Breast epithelium (tissue), 4 donors: ENCODE data around the gene TEX51. TPM values are rescaled to one million over a fixed set of nuclear protein-coding genes. Genes with fewer than 3 reads are reported as not detected.

Source experiments
- DNase-seq, 2 donors: peaks; one replicate each; pipeline ENCODE4 v3.0.0-alpha.2; 2019; ENCODE audit warnings: low spot score in 2 of 2
- H3K27ac ChIP-seq, 2 donors: fragments of 200-600 bp; sonication (generic) in 1 of 2; one replicate each; pipeline ENCODE4 v1.5.1; 2016 to 2019; ENCODE audit warnings: mild to moderate bottlenecking in 1 of 2
- H3K27me3 ChIP-seq, 2 donors: fragments of 200-600 bp; sonication (generic) in 1 of 2; one replicate each; pipeline versions ENCODE4 v1.5.1 to v1.6.0; 2017 to 2019; ENCODE audit warnings: control low read depth in 1 of 2, mild to moderate bottlenecking in 1 of 2
- H3K36me3 ChIP-seq: fragments of 200-600 bp; one replicate; pipeline ENCODE4 v1.5.1; 2019
- H3K4me1 ChIP-seq, 2 donors: fragments of 200-600 bp; sonication (generic); one replicate each; pipeline ENCODE4 v1.5.1; 2016 to 2019; ENCODE audit warnings: control low read depth in 1 of 2
- H3K4me3 ChIP-seq, 3 donors: fragments of 200-600 bp; sonication (generic); 1 replicate in 2 of 3; 2 replicates in 1 of 3; pipeline ENCODE4 v1.5.1; 2016 to 2019; ENCODE audit warnings: mild to moderate bottlenecking in 3 of 3, moderate library complexity in 2 of 3
- H3K9me3 ChIP-seq, 2 donors: fragments of 200-600 bp; sonication (generic) in 1 of 2; one replicate each; pipeline ENCODE4 v1.5.1; 2016 to 2019; ENCODE audit warnings: control low read depth in 1 of 2
- CTCF ChIP-seq, 3 donors: fragments of 450-650 bp; IDR thresholded peaks; one replicate each; pipeline ENCODE4 v1.5.1; 2016 to 2017; ENCODE audit warnings: antibody characterized with exemption in 3 of 3, mild to moderate bottlenecking in 3 of 3, moderate library complexity in 3 of 3
- POLR2A ChIP-seq: fragments of 450-650 bp; IDR thresholded peaks from one replicate; pipeline ENCODE4 v1.6.1; 2016; ENCODE audit warnings: antibody characterized with exemption, mild to moderate bottlenecking, moderate library complexity
- POLR2AphosphoS5 ChIP-seq, 3 donors: sonication (generic); formaldehyde crosslinking; IDR thresholded peaks; one replicate each; pipeline ENCODE4 v1.6.1; 2017; ENCODE audit warnings: antibody characterized with exemption in 3 of 3
- intact Hi-C: fragments of 100-400 bp; cut with DNase I; formaldehyde crosslinking; loops from one replicate; pipeline ENCODE4 v1.15.1; 2023; ENCODE audit warnings: low total_unique reads
- total RNA-seq, 3 donors: library from RNA; depleted of rRNA; stranded (reverse); fragments of >200 nt; gene quantifications; one replicate each; pipeline ENCODE4 v1.1.0, GENCODE V29; 2016

TEX51 gene
- total RNA-seq, 3 donors from 2014 or later: not detected

- intact Hi-C loops: no loop called here
- Histone ChIP-seq H3K9me3 (no peaks in the 10 kb centered on the region), H3K36me3 (no peaks in the 10 kb centered on the region), H3K4me1 (no peaks in the 10 kb centered on the region), H3K27ac (no peak overlapping the region), H3K4me3 (no peak overlapping the region), H3K27me3 (peaks cover 0 to 4% of the 10 kb centered on the region in 2 donors)
- DNase-seq: peak in 1 of 2 donors; percentile 10
- TF ChIP-seq POLR2A (no peak), POLR2AphosphoS5 (IDR thresholded peaks at IDR 0.05) (no peak), CTCF (IDR thresholded peaks at IDR 0.05) (no peak)
Observed at GRCh38 chr2:126912201-126912600, 13.5 kb downstream of the TEX51 start.

GRCh38 chr2:126913329-126913728 lies 14.6 kb downstream of the TEX51 start:
- H3K9me3 ChIP-seq: no peaks in the 10 kb centered on the region
- no peaks in the 10 kb centered on the region for H3K27me3 ChIP-seq
- H3K4me3 ChIP-seq: no peak overlapping the region
- H3K27ac ChIP-seq: no peak overlapping the region
- no peaks in the 10 kb centered on the region for H3K4me1 ChIP-seq
- intact Hi-C loops: no loop called here
- DNase-seq: peak in 1 of 2 donors; percentile 14
- no peaks in the 10 kb centered on the region for H3K36me3 ChIP-seq
- no peak for TF ChIP-seq CTCF (IDR thresholded peaks at IDR 0.05)
- no peak for TF ChIP-seq POLR2A
- TF ChIP-seq POLR2AphosphoS5 (IDR thresholded peaks at IDR 0.05): no peak

GRCh38 chr2:126913881-126914615 lies 15.4 kb downstream of the TEX51 start:
- Histone ChIP-seq H3K27me3 (no peaks in the 10 kb centered on the region), H3K4me3 (no peak overlapping the region), H3K4me1 (no peaks in the 10 kb centered on the region), H3K9me3 (no peaks in the 10 kb centered on the region), H3K36me3 (no peaks in the 10 kb centered on the region), H3K27ac (no peak overlapping the region)
- TF ChIP-seq POLR2A: no peak
- intact Hi-C loops: no loop called here
- DNase-seq: peak in 1 of 2 donors; percentile 35

- DNase-seq: no peak
- Histone ChIP-seq H3K9me3 (no peaks in the 10 kb centered on the region), H3K4me1 (no peaks in the 10 kb centered on the region), H3K36me3 (no peaks in the 10 kb centered on the region), H3K27ac (no peak overlapping the region), H3K27me3 (no peaks in the 10 kb centered on the region), H3K4me3 (no peak overlapping the region)
- intact Hi-C loops: no loop called here
- TF ChIP-seq POLR2AphosphoS5 (IDR thresholded peaks at IDR 0.05) (no peak), CTCF (IDR thresholded peaks at IDR 0.05) (no peak), POLR2A (no peak)
Observed at GRCh38 chr2:126914811-126915500, 16.3 kb downstream of the TEX51 start.

- TF ChIP-seq POLR2AphosphoS5 (IDR thresholded peaks at IDR 0.05): no peak
- no peak for TF ChIP-seq CTCF (IDR thresholded peaks at IDR 0.05)
- TF ChIP-seq POLR2A: no peak
- H3K36me3 ChIP-seq: no peaks in the 10 kb centered on the region
- H3K27ac ChIP-seq: no peak overlapping the region
- no peak for DNase-seq
- no peaks in the 10 kb centered on the region for H3K9me3 ChIP-seq
- H3K27me3 ChIP-seq: no peaks in the 10 kb centered on the region
- no peak overlapping the region for H3K4me3 ChIP-seq
- intact Hi-C loops: no loop called here
- no peaks in the 10 kb centered on the region for H3K4me1 ChIP-seq
Observed at GRCh38 chr2:126915903-126916302, 17.2 kb downstream of the TEX51 start.
